Measurements from ENCODE around the gene NRTN. TPM values are rescaled to one million over a fixed set of nuclear protein-coding genes. Genes with fewer than 3 reads are reported as not detected.

The NRTN gene
- total RNA-seq, 4 donors from 2014 or later, result not detected

DNA sequence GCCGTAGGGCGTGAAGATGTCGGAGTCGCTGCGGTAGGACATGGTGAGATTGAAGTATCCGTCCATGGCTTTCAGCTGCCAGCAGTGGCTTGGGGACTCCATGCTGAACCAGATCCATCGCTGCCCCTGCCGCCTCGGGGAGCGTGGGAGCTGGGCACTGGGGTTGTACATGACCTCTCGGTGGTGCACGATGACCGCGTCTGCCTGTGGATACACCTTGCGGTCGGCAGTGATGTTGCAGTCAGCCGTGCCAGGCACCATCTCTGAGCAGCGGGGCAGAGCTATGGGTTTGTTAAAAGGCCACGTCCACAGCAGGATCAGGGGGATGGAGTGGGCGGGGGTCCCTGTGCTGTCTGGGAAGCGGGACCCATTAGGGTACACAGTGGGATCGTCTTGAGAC lies 27.2 kb downstream of the NRTN start:
- no peaks in the 10 kb centered on the region for H3K36me3 ChIP-seq
- H3K27me3 ChIP-seq, result peaks cover 0 to 65% of the 10 kb centered on the region in 2 donors
- DNase-seq (ENCODE audit: low spot score in 2 of 2), result no peak
- no peak overlapping the region for H3K27ac ChIP-seq
- H3K4me1 ChIP-seq, result peaks cover 0 to 19% (median 8%) of the 10 kb centered on the region in 4 donors
- 83 to 86% methylated on average over 22 of the region's 22 CpGs for WGBS, 2 donors
- no peaks in the 10 kb centered on the region for H3K9me3 ChIP-seq
- no peak overlapping the region for H3K4me3 ChIP-seq
- TF ChIP-seq EP300 (IDR thresholded peaks at IDR 0.05) (no peak), POLR2A (IDR thresholded peaks at IDR 0.05) (no peak)
- TF ChIP-seq, protein P1, sequence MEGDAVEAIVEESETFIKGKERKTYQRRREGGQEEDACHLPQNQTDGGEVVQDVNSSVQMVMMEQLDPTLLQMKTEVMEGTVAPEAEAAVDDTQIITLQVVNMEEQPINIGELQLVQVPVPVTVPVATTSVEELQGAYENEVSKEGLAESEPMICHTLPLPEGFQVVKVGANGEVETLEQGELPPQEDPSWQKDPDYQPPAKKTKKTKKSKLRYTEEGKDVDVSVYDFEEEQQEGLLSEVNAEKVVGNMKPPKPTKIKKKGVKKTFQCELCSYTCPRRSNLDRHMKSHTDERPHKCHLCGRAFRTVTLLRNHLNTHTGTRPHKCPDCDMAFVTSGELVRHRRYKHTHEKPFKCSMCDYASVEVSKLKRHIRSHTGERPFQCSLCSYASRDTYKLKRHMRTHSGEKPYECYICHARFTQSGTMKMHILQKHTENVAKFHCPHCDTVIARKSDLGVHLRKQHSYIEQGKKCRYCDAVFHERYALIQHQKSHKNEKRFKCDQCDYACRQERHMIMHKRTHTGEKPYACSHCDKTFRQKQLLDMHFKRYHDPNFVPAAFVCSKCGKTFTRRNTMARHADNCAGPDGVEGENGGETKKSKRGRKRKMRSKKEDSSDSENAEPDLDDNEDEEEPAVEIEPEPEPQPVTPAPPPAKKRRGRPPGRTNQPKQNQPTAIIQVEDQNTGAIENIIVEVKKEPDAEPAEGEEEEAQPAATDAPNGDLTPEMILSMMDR (IDR thresholded peaks at IDR 0.05), result no peak

DNA sequence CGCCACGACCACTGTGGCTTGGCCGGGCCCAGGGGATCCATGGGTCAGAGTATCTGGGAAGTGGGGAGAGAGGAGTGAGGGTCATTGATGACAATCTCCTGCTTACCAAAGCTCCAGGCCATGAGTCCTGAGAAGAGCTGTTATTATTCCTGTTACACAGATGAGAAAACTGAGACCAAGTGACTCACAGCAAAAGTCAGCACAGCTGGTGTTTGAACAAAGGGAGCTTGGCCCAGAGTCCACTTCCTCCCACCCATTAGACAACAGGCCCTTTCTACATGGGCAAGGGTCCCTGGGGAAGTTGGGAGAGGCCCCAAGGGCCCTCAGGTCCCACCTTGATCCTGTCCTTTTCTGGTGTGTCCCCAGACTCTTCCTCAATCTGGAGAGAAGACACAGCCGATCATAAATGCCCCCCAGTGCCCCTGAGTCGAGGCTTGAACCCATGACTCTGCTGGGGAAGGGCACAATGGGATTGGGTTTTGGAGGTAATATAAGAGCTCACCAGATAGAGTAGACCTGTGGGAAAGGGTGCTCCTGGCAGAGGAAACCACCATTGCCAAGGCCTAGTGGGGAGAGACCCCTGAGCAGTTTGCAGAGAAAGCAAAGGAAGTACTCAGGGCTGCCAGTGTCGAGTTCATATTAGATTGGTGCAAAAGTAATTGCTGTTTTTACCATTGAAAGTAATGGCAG lies 27.8 kb downstream of the NRTN start:
- Histone ChIP-seq H3K9me3 (no peaks in the 10 kb centered on the region), H3K4me1 (peaks cover 0 to 19% (median 8%) of the 10 kb centered on the region in 4 donors), H3K4me3 (no peak overlapping the region), H3K27ac (no peak overlapping the region), H3K36me3 (no peaks in the 10 kb centered on the region), H3K27me3 (peaks cover 0 to 65% of the 10 kb centered on the region in 2 donors)
- TF ChIP-seq POLR2A (IDR thresholded peaks at IDR 0.05), result no peak
- no peak for TF ChIP-seq EP300 (IDR thresholded peaks at IDR 0.05)
- TF ChIP-seq, protein P1 (IDR thresholded peaks at IDR 0.05), result no peak
- 75 to 87% methylated on average over 6 of the region's 6 CpGs for WGBS, 2 donors
- DNase-seq (ENCODE audit: low spot score in 2 of 2), result no peak

- whole genome bisulfite sequencing, 2 donors, result 46 to 50% methylated on average over 15 of the region's 15 CpGs
- no peaks in the 10 kb centered on the region for H3K9me3 ChIP-seq
- TF ChIP-seq EP300 (IDR thresholded peaks at IDR 0.05) (no peak), POLR2A (IDR thresholded peaks at IDR 0.05) (no peak)
- TF ChIP-seq, protein P1 (IDR thresholded peaks at IDR 0.05), result no peak
- peak overlapping the region in 1 of 4 donors; percentile 52 for H3K27ac ChIP-seq
- no peaks in the 10 kb centered on the region for H3K4me1 ChIP-seq
- no peak overlapping the region for H3K4me3 ChIP-seq
- no peaks in the 10 kb centered on the region for H3K36me3 ChIP-seq
- DNase-seq (ENCODE audit: low spot score in 2 of 2), result no peak
- H3K27me3 ChIP-seq, result peaks cover 0 to 34% of the 10 kb centered on the region in 2 donors
Measured at GRCh38 chr19:5837761-5838352, 33.0 kb downstream of the NRTN start.

DNA sequence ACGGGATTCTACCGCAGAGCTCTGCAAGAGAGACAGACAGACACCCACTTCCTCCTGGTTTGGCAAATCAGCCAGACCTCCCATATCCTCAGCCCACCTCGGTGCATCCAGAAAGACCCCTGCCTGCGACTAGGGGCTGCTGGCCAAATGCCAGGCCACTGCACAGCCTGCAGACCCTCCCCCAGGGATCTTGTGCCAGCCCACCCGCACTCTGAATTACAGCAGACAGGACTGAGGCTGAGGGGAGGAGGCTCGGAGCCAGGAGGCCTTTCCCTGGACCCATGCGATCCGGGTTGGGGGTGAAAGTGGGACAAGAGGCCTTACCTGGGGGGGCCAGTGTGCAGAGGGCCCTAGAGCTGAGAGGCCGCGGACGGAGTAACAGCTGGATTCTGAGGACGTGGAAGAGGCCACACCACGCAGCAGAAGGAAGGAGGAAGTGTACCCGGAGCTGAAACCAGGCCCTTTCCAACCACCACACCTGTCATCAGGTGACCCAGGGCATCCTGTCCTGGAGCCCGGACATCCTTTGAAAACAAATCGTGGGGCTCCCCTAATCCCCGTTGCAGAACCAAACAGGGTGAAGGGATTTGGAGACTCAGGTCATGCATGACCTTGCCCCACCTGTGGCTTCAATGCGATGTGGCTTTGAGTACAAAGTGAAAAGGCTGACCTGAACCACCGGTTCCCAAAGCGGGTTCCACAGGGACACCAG lies 33.6 kb downstream of the NRTN start:
- H3K9me3 ChIP-seq, result no peaks in the 10 kb centered on the region
- peaks cover 0 to 30% of the 10 kb centered on the region in 2 donors for H3K27me3 ChIP-seq
- TF ChIP-seq POLR2A (IDR thresholded peaks at IDR 0.05), result no peak
- TF ChIP-seq, protein P1 (IDR thresholded peaks at IDR 0.05), result no peak
- no peak for TF ChIP-seq EP300 (IDR thresholded peaks at IDR 0.05)
- no peak for DNase-seq (ENCODE audit: low spot score in 2 of 2)
- H3K27ac ChIP-seq, result peak overlapping the region in 1 of 4 donors; percentile 52
- no peaks in the 10 kb centered on the region for H3K4me1 ChIP-seq
- no peaks in the 10 kb centered on the region for H3K36me3 ChIP-seq
- no peak overlapping the region for H3K4me3 ChIP-seq
- 63 to 64% methylated on average over 19 to 20 of the region's 20 CpGs for whole genome bisulfite sequencing, 2 donors
